Activated CD4-positive, CD25-positive, alpha-beta regulatory T cell (primary cell): ENCODE measurements around the gene FAM181B.
"Not testable (repeated sequence)": the region's sequence is repeated elsewhere in the genome, so short reads cannot be mapped to it uniquely, and the experiment has no call there.

ENCODE experiments used
- DNase-seq, 4 experiments: peaks; one replicate each; lab custom pipeline; 2025; lab: John Stamatoyannopoulos, UW

Gene FAM181B

DNA sequence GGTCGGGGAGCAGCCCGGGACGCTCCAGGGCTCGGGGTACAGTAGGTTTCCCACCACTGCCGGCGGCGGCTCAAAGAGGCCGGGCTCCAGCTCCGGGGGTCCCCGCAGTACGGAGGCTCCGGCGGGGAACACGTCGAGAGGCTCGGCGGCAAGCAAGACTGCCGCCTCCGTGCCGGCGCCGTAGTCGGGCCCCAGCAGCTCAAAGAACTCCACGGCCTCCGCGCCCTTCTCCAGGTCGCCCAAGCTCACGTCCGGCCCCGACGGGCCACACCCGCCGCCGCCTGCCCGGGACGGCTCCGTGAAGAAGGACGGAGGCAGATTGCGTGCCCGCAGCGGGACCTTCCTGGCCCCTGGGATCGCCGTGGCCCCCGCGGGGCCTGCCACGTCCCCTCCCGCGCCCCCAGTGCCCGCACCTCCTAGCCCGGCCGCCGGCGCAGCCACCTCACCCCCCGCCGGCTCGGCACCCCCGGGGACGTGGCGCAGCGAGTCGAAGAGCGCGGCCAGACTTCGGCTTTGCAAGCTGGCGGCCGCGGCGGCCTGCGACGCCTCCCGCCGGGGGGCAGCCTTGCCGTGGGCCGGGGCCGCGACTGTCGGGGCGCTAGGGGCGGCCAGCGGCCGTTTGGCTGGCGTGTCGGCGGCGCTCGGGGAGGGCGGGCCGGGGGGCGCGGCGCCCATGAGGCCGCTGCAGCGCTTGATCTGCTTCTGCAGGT, 775 bp downstream of the FAM181B start:
- no peak for DNase-seq

- DNase-seq, result no peak
These were observed 1.3 kb downstream of the FAM181B start for GRCh38 chr11:82732348-82732733.

DNA sequence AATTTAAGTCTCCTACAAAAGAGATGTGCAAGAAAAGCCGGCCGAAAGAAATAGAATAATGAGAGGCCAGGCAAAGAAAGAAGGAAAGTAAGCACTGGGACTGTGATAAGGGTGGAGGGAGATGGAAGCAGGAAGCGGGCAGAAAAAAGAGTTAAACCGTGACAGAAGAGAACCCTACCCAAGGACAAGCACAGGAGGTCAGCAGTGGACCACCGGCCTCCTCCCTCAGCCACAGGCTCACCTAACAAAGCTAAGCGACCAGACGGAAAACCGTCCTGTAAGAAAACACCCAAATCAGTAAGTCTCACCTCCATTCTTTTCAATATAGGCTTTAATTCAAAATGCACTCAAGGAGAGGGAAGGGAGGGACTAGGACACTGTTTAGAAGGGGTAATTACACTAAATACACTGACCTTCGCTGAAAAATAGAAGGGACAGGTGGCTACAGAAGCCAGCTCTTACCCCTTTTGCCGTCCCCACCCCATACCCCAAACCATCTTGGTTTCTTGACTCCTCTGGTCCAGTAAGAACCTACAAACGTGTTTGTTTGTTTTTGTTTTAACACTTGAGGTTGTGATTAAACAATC, 1.9 kb downstream of the FAM181B start:
- no peak for DNase-seq

DNA sequence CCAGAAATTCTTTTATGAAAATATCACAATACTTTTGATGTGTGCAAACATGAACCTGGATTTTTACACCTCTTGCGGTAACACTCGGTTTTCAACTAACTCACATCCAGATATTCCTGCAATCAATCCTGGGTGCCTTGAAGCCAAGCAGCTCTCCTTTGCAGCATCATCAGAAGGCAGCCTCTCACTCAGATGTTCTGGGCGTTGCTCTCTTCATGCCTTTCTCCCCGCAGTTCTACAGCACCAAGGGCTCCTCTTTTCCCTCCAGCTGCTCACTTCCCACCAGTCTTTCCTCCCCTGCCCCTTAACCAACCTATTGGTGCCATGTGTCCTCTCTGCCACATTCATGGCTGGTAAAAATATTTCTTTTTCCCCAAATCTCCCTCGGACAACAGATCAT, 2.9 kb downstream of the FAM181B start:
- DNase-seq, result no peak

DNA sequence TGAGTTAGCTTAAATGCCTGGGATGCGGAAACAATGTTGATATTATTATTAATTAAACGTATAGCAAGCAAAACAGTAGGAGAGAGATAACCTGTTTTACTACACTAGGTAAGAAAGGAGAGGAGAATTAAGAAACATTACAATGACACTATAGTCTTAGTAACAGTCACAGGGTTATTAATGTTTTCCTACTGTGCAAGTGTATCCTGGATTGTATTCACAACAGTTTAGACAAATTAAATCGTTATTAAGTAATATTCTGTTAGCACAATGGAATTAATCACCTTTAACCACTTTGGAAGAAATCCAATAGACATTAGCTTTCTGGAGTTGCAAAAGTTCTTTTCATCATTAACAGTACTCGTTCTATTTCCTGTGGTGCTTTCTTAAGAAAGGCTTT, 3.4 kb downstream of the FAM181B start:
- no peak for DNase-seq

DNA sequence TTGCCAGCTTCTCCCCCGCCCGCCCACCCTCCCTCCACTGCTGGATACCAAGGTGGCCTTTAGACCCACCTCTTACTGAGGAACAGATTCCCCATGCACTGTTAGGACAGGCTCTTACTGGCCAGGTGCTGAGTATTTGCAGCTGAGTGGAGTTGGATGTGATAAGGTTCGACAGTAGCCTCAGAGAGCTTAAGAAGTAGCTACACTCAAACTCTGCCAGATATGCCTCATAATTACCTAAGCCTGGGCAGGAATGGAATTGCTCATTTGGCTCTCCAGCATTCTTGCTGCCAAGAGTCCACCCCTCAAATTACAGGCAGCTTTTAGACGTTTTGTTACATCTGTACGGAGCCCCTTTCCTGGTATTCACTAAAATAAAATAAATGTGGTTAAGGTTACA, 9.6 kb downstream of the FAM181B start:
- no peak for DNase-seq

DNA sequence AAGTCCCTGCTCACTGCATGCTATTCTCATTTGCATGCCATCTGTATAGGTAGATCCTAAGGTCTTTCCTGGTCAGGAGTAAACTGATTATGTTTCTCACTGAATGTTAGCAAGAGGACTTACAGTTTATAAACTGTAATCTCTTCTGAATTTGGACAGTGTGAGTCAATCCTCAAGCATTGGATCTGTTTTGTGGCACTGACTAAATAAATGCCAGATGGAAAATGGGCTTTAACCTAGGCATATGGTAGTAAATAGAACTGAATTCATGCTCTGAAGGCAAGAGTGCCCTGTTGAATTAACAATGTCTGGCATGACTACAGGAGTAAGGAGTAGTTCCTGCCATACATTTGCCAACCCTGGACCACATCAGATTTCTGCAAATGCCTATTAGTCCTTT, 11.4 kb downstream of the FAM181B start:
- no peak for DNase-seq

DNA sequence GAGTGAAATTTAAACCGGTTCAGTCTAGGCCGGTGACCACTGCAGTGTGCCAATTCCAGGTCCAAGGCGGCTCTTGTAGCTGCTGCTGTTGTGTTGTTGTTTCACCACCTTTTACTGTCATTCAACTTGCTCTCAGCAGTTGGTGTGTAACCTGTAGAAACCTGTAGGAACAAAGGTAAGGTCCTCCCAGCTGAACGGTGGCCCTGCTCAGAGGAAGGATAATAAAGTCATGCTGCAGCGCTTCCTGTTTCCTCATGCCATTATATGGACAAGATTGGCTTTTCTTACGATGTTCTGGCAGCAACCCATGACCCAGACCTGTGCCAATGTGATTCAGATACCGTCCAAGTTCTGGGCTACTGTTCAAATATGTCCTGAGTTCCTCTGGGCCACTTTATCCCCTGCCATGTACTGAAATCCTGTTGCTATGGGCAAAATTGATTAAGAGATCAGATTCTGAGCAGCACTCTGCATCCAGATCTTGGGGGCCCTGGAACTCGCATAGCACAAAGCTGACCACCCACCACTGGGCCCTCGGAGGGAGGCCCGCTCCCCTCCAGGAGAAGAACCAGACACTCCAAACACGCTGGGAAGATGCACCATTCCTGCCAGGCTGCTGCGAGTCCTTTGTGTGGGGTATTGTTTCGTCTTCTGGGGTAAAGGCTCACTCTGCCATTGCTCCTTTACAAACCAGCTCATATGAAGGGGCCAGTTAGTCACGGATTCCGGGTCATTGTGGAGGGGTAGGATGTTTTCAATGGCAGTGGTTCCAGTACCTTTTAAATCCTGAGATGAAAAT, 13.2 kb downstream of the FAM181B start:
- DNase-seq, result no peak

DNA sequence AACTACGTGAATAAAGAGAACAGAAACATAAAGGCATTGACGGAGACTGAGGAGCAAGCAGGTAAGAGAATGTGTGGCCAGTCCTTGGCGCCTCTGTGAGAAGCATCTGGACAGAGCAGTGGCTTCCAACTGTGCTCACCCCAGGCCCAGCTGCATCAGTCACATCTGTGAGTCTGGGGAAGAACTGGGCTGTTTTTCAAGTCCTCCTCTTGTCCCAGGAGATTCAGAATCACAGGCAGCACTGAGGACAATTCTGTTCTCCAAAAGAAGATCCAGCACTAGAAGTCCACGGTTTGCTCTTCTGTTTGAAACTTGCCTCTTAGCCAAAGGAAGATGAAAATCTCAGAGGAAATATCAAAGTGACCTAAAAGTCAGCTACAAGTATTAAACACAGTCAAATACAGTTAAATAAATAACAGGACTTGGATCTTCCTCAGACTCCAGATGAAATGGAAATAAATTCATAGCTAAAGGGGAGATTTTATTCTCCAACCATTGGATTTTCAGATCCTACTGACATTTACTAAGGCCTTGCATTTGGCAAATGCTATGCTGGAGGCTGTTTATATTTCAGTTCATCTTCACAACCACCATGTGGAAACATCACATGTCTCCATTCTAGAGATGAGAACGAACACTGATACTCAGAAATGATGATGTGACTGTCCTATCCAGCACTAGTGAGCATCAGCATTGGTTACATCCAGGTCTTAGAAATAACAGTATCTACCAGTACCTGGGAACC, 14.1 kb downstream of the FAM181B start:
- no peak for DNase-seq

GRCh38 chr11:82718821-82719220, 14.8 kb downstream of the FAM181B start:
- no peak for DNase-seq

DNA sequence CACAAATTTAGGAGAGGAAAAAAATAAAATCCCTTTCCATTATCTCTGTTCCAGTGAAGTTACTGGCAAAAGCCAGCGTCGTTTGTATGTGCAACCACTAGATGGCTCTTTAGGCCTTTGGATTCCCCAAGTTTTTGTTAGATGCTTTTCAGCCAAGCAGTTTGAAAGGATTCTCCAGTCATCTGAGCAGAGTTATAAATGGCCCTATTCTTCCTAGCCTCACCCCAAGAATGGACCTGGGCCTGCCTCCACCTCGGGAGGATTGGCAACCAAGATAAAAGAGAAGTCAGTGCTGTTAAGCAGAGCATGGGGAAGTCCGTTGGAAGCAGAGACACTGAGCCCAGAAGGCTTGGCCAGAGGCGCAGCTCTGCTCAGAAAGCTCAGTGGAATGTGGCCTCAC, 15.4 kb downstream of the FAM181B start:
- no peak for DNase-seq

DNA sequence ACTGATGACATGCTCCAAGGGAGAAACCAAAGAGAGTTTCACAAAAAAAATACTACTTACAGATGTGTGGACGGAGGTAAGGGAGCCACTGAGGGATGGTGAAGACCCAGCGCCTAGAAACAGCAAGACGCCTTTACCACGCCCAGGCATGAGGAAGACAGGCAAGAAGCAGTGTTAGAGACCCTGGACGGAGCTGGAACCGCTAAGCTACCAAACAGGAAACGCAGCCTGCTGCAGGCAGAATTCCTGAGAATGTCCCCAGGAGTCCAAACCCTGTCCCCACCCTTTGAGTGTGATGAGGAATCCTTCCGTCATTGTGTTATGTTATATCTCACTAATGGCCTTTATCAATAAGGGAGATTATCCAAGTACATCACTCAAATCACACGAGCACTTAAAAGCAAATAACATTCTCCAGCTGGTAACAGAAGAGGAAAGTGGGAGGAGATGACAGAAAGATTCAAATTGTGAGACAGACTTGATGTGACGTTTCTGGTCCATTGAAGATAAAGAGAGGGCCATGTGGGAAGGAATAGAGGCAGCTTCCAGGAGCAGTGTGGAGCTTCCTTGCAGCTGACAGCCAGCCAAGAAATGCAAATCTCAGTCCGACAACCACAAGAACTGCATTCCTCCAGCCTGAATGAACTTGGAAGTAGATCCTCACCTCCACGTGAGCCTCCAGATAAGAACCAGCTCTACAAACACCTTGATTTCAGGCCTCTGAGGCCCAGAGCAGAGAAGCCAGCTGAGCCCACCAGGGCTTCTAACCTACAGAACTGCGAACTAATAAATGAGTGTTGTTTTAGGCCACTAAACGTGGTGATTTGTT, 19.1 kb downstream of the FAM181B start:
- DNase-seq, result no peak

GRCh38 chr11:82711648-82712047, 22.0 kb downstream of the FAM181B start:
- no peak for DNase-seq

DNA sequence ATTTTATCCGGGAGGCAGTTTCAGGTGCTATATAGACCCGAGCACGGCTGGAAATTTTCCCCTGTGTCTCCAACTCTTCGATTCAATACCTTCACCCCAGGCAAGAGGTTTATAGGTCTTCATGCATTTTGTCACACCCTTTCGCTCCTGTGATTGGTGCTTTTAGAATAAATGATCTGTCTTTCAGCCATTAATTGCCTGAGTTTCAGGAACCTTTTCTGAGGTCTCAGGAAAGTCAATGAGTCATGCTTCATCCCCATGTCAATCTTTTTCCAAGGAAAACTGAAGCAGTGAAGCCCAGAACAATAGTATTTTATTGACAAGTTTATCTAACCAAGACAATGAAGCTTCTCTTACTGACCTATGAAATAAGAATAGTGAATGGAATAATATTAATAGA, 29.9 kb downstream of the FAM181B start:
- DNase-seq, result no peak

GRCh38 chr11:82703226-82703625, 30.4 kb downstream of the FAM181B start:
- no peak for DNase-seq

- DNase-seq, result no peak
These were observed 31.7 kb downstream of the FAM181B start for GRCh38 chr11:82701847-82702520.

DNA sequence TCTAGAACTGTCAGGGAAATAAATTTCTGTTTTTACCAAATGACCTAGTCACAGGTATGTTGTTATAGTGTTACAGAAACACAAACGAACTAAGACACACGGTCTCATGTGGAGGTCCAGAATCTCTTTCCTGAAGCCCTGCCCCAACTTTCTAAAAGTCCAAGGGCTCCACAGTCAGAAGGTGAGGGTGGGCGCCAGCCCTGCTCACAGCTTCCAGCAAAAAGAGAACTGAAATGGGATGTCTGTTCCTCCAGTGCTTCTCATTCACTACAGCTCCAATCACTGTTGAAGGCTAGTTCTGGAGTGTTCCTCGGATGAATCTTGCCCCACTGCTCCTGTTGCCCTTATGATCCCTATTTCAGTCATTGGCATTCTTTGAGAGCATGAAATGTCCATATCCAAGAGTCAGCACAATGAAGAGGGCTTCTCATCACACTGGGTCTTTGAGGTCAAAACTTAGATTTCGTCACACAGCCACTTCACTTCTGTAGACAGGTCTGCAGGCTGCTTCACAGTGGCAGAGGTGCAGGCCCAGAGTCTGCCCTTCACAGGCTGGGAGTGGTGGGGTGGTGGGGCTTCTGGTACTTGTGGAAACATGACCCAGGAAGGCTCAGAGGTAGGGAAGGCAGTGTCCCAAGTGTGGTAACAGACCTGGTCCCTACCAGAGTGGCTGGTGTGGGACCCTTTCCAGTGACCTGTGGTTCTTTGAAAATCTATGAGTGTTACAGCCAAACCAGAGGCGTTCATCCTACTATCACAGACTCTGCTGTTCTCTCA, 34.9 kb downstream of the FAM181B start:
- no peak for DNase-seq

DNA sequence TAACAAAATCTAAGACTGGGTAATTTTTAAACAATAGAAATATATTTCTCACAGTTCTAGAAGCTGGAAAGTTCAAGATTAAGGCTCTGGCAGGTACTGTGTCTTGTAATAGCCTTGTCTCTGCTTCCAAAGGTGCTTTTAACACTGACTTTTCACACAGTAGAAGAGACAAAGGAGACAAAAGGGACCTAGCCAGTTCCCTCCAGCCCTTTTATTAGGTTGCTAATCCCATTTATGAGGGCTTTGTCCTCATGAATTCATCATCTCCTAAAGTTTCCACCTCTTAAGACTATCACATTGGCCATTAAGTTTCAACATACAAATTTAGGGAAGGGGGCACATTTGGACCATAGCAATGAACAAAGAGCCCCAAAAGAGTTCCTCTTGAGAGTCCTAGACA, 40.7 kb downstream of the FAM181B start:
- DNase-seq, result no peak

DNA sequence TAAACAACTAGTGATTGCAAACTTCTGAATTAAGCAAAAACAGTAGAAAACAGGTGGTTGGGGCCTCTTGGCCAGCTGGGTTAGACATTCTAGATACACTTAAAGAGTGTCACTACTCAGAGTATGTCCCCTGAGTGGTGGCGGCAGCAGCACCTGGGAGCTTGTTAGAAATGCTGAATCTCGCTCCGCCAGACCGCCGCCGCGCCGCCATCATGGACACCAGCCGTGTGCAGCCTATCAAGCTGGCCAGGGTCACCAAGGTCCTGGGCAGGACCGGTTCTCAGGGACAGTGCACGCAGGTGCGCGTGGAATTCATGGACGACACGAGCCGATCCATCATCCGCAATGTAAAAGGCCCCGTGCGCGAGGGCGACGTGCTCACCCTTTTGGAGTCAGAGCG, 44.3 kb downstream of the FAM181B start:
- DNase-seq, result not testable (repeated sequence)

- no peak for DNase-seq
These were observed 47.5 kb downstream of the FAM181B start for GRCh38 chr11:82686211-82686610.
